Activated B cell treated with CpG ODN at 0.5 μM for 24 hours (primary cell): ENCODE measurements around the gene LIMK2. TPM values are rescaled to one million over a fixed set of nuclear protein-coding genes. Genes with fewer than 3 reads are reported as not detected.

Experiments
- ATAC-seq: fragments of 200-7000 bp; cut with Tn5 transposase; one replicate; pipeline ENCODE4 v1.10.0; 2021; ENCODE audit warnings: low read depth, mild to moderate bottlenecking, moderate library complexity
- CTCF ChIA-PET: fragments of 350-600 bp; sonication (Branson Sonifier 250); formaldehyde crosslinking; loops from one replicate; lab custom pipeline; 2021; ENCODE audit warnings: antibody characterized with exemption; lab: Charles Lee
- POLR2A ChIA-PET: fragments of 350-600 bp; sonication (Branson Sonifier 250); formaldehyde crosslinking; loops from one replicate; lab custom pipeline; 2021; ENCODE audit warnings: antibody characterized with exemption; lab: Charles Lee
- DNase-seq: peaks from one replicate; pipeline ENCODE4 v3.0.0; 2022
- H3K27ac Mint-ChIP-seq: one replicate; pipeline ENCODE4 v1.8.0; 2020; ENCODE audit warnings: mixed read lengths
- H3K27me3 Mint-ChIP-seq: one replicate; pipeline ENCODE4 v1.8.0; 2021; ENCODE audit warnings: mixed read lengths
- H3K36me3 Mint-ChIP-seq: one replicate; pipeline ENCODE4 v1.8.0; 2021; ENCODE audit warnings: low read depth, mixed read lengths
- H3K4me1 Mint-ChIP-seq: one replicate; pipeline ENCODE4 v1.8.0; 2021; ENCODE audit warnings: mixed read lengths
- H3K4me3 Mint-ChIP-seq: one replicate; pipeline ENCODE4 v1.8.0; 2020; ENCODE audit warnings: mild to moderate bottlenecking, mixed read lengths
- H3K9me3 Mint-ChIP-seq: one replicate; pipeline ENCODE4 v1.8.0; 2020; ENCODE audit warnings: mixed read lengths
- intact Hi-C: fragments of 100-400 bp; cut with micrococcal nuclease; formaldehyde crosslinking; loops from one replicate; pipeline ENCODE4 v1.15.1; 2024
- total RNA-seq: library from RNA; stranded (reverse); gene quantifications from 2 replicates; pipeline ENCODE4 v1.2.3, GENCODE V29; 2022
- TF ChIP-seq, protein P1 (sequence below): fragments of 200-600 bp; IDR thresholded peaks from one replicate; pipeline ENCODE4 v1.8.0; 2022; ENCODE audit warnings: antibody characterized with exemption, mild to moderate bottlenecking

The LIMK2 gene
- total RNA-seq, 1 donor from 2014 or later, result 17.7 TPM

DNA sequence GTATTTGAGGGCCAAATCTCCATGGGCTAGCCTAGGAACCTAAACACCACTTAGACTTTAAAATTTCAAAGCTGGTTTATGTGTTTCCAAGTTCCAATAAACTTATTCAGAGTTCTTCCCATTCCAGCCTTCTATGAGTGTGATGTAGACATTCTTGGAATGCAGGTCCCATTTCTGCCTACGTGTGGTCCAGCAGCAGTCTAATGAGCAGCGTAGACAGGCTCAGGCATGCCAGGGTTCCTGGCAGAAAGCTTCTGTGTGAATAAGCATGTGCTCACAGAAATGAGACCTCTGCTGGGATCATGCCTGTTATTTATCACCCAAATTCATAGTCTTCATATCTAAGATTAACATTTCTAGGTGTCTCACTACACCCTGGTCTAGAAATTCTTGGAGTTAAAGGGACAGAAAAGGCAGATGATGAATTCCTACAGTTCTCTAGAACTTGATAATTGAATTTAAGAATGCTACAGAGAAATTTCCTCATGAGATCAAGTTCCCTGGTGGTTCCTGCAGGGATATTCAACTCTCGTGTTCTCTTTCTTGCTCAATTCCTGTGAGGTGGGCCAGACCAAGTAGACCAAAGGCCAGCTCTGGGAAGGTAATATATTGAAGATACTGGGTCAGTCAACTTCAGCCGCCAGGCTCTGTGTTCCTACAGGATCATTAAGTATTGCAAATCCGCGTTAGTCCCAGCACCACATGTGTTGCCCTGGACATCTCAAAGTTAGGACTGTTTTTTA, 34.5 kb upstream of the LIMK2 start:
- H3K4me3 Mint-ChIP-seq, result no peak overlapping the region
- no peaks in the 10 kb centered on the region for H3K27me3 Mint-ChIP-seq
- peaks cover 2% of the 10 kb centered on the region for H3K9me3 Mint-ChIP-seq
- TF ChIP-seq, protein P1, sequence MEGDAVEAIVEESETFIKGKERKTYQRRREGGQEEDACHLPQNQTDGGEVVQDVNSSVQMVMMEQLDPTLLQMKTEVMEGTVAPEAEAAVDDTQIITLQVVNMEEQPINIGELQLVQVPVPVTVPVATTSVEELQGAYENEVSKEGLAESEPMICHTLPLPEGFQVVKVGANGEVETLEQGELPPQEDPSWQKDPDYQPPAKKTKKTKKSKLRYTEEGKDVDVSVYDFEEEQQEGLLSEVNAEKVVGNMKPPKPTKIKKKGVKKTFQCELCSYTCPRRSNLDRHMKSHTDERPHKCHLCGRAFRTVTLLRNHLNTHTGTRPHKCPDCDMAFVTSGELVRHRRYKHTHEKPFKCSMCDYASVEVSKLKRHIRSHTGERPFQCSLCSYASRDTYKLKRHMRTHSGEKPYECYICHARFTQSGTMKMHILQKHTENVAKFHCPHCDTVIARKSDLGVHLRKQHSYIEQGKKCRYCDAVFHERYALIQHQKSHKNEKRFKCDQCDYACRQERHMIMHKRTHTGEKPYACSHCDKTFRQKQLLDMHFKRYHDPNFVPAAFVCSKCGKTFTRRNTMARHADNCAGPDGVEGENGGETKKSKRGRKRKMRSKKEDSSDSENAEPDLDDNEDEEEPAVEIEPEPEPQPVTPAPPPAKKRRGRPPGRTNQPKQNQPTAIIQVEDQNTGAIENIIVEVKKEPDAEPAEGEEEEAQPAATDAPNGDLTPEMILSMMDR, result no peak
- peaks cover 14% of the 10 kb centered on the region for H3K4me1 Mint-ChIP-seq
- ChIA-PET CTCF (no interaction called here), POLR2A (interaction anchor here (0.6 kb wide), 1 partner anchor 783 kb away, joined by 5 read pairs; no protein-coding TSS in a partner anchor)
- DNase-seq (no peak), ATAC-seq (no peak)
- intact Hi-C loops, result no loop called here
- H3K36me3 Mint-ChIP-seq, result peaks cover 44% of the 10 kb centered on the region
- H3K27ac Mint-ChIP-seq, result no peak overlapping the region

DNA sequence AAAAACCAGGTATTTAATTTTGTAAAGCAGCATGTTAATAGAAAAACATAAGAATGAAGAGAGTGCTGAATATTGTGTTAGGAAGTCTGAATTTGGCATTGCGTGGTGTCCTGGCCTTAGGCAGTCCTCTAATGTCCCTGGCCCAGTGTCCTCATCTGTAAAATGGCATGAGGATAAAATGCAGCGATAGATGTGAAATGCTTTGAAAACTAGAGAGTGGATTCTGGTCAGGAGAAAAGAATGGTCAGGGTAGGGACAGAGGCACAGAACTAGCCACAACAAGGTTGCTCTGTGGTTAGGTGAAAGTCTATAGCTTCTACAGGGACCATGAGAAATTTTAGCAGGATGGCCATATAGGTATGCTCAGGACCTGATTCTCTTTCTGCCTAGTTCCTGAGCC, 33.2 kb upstream of the LIMK2 start:
- no peak for DNase-seq
- TF ChIP-seq, protein P1, result no peak
- Mint-ChIP-seq H3K9me3 (peaks cover 2% of the 10 kb centered on the region), H3K4me1 (peaks cover 9% of the 10 kb centered on the region), H3K36me3 (peaks cover 41% of the 10 kb centered on the region), H3K27me3 (no peaks in the 10 kb centered on the region), H3K4me3 (no peak overlapping the region), H3K27ac (no peak overlapping the region)
- ChIA-PET POLR2A (no interaction called here), CTCF (no interaction called here)
- no peak for ATAC-seq
- intact Hi-C loops, result no loop called here

DNA sequence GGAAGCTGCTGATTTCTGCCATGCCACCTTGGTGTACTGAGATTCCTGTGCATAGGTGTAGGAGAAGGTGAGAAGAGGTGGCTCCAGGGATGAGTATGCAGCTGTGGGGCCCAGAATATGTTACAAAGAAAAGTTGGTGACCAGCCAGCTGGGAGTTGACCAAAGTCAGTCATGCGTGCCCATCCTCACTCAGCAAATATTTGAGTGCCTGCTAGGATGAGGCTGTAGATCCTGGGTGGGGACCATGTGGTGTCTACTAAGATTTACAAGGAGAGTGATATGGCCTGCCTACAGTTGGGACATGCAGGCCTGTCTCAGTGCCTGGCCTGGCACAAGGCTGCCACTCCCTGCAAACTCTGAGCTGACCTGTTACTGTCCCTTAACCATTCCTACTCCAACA, 32.8 kb upstream of the LIMK2 start:
- Mint-ChIP-seq H3K27me3 (no peaks in the 10 kb centered on the region), H3K4me1 (peaks cover 7% of the 10 kb centered on the region), H3K4me3 (no peak overlapping the region), H3K36me3 (peaks cover 43% of the 10 kb centered on the region), H3K27ac (no peak overlapping the region), H3K9me3 (peaks cover 2% of the 10 kb centered on the region)
- ATAC-seq (no peak), DNase-seq (no peak)
- intact Hi-C loops, result no loop called here
- TF ChIP-seq, protein P1, result no peak
- POLR2A ChIA-PET, result no interaction called here
- CTCF ChIA-PET, result no interaction called here

DNA sequence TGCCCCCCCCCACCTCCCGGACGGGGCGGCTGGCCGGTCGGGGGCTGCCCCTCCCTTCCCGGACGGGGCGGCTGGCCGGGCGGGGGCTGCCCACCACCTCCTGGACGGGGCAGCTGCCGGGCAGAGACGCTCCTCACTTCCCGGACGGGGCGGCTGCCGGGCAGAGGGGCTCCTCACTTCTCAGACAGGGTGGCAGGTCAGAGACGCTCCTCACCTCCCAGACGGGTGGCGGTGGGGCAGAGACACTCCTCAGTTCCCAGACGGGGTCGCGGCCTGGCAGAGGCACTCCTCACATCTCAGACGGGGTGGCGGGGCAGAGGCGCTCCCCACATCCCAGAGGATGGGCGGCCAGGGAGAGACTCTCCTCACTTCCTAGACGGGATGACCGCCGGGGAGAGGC, 28.1 kb upstream of the LIMK2 start:
- Mint-ChIP-seq H3K4me3 (no peak overlapping the region), H3K27ac (no peak overlapping the region), H3K27me3 (no peaks in the 10 kb centered on the region), H3K4me1 (peaks cover 6% of the 10 kb centered on the region), H3K36me3 (peaks cover 36% of the 10 kb centered on the region), H3K9me3 (peaks cover 2% of the 10 kb centered on the region)
- intact Hi-C loops, result no loop called here
- CTCF ChIA-PET, result no interaction called here
- ATAC-seq (no peak), DNase-seq (no peak)
- TF ChIP-seq, protein P1, result no peak
- POLR2A ChIA-PET, result no interaction called here

DNA sequence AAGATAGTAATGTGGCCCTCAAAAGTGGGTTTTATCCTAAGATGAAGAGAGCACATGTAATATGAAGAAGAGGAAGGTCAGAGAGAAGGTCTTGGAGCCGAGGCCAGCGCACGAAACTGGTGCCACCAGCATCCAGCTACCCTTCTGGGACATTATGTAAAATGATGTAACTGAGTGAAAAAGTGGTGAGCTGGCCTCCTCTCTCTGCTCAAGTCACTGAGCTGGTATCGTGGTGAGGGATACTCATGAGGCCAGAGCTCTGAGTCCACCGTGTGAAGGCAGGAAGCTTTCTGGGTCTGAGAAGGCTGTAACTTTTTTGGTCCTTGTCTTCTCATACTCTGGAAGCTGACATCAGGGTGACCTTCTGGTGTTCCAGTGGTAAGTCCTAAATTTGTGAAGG, 27.0 kb upstream of the LIMK2 start:
- ATAC-seq, result no peak
- peaks cover 2% of the 10 kb centered on the region for H3K9me3 Mint-ChIP-seq
- intact Hi-C loops, result no loop called here
- peaks cover 36% of the 10 kb centered on the region for H3K36me3 Mint-ChIP-seq
- ChIA-PET POLR2A (no interaction called here), CTCF (no interaction called here)
- H3K4me1 Mint-ChIP-seq, result no peaks in the 10 kb centered on the region
- DNase-seq, result no peak
- H3K27ac Mint-ChIP-seq, result no peak overlapping the region
- H3K27me3 Mint-ChIP-seq, result no peaks in the 10 kb centered on the region
- TF ChIP-seq, protein P1, result no peak
- H3K4me3 Mint-ChIP-seq, result no peak overlapping the region
